ENCODE measurements around the gene HSP90AB1.
"Not testable (repeated sequence)": the region's sequence is repeated elsewhere in the genome, so short reads cannot be mapped to it uniquely, and the experiment has no call there.

The HSP90AB1 gene

DNA sequence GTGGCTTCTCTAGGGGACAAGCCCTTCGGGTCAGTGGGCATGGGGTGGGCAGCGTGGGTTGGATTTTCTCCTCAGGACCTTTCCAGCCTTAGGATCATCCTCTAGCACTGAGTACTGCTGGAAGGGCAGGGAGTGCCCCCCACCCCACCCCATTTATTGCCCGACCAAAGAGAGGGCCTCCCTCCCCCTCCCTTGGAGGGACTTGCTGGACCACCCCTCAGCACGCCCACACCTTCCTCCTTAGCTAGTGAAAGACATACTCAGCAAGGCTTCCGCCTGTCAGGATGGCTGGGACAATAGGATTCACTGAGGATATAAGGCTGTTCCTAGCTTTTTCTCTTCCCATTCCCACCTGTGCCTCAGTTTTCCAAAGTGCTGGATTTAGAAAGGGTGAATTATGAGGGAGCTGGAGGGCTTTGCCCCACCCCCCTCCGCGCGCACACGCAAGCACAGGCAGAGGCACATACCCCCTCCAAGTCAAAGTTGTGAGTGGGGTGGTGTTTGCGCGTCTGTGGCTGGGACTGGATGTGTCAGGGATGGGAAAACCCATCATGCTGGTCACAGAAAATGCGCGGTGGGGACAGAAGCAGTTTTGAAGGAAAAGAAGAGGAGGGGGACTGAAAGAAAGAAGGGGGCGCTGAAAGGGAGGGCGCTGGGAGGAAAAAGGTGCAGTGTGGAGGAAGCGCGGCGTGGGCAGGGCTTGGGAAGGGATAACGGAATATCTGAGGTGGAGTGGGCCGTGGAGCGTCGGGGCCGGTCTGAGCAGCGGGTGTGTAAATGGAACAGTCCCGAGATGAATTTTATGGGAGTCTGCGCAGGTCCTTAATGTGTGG lies 24.2 kb upstream of the HSP90AB1 start:
- DNase-seq (ENCODE audit: low read depth): no peak

DNA sequence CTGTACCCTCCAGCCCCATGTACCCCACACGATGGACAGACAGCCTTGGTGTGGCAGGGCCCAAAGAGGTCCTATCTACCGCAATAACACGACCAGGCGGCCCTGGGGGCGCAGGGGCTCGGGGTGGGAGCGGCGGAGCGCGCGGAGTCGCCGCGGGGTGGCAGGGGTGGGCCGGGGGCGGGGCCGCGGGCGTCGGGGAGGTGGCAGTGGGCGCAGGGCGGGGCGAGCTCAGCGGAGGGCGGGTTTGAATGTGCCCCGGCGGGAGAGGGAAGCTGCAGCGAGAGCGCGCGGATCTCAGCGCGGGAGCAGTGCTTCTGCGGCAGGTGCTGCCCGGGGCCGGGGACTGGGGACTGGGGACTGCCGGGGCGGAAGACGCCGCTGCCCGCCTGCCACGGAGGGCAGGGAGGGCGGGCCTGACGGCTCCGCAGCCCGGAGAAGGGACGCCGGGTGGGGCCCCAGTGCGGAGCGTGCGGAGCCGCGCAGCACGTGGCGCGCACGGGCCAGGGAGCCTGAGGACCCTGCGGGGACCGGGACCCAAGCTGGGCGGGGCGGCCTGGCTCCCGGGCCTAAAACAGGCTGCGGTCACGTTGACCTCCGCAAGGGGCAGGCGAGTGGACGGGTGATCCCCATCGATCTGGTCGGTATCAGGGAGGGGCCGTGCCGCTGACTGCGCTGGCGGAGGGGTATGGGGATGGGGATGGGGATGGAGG lies 23.4 kb upstream of the HSP90AB1 start, which contains the start of gene SLC29A1:
Gene SLC29A1, plus strand, starts transcription at position 277 of the 710 bp plus-strand sequence. CDS start 3,719 bp downstream, outside the sequence.
- peak; percentile 15 for DNase-seq (ENCODE audit: low read depth)

DNA sequence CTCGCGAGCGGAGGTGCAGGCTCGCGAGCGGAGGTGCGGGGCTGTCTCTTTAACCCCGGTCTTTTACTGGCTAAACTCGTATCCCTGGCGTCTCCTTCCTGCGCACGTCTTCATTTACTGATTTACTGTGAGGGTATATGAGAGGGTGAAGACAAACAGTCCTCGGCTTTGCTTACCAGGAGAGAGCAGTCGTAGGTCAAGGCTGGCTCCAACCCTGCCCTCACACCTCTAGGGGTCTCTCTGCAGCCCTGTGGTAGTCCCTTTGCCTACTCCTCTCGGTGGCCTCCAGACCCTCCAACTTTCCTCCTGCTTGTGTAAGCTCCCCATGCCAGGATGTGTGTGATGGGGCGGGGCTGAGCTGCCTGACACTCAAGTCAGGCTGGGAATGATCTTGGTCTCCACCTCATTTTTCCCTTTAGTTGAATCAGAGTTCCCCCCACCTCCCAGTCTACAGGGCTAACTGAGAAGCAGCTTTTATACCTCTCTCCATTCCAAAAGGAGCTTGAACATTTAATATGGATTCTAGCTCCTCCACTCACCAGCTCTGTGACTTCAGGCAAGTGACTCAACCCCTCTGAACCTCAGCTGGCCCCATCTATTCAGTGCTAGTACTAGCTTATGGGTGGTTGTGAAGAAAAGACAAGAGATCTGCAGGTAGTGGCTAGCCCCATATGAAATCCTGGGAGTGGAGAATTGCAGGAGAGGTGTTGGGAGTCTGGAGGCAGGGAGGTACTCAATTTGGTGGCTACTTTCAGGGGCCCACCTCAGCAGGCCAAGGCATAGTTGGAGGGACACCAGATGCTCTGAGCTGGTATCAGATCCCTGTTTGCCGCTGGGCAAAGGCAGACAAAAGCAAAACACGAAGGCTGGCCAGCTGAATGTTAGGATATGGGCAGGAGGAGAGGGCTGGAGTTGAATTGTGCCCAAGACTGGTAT lies 22.6 kb upstream of the HSP90AB1 start:
- DNase-seq (ENCODE audit: low read depth): peak; percentile 11

DNA sequence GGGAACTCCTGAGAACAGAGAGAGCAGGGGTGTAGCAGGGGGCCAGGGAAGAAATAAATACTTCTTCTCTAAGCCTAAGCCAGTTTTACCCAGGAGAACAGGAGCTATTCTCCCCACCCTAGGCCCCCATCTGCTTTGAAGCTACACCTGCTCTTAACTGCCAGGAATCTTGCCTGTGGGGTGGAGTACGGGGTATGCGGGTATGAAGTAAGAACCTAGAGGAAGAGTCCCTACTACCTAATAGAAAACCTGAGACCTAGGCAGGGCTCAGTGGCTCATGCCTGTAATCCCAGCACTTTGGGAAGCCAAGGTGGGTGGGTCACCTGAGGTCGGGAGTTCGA lies 22.0 kb upstream of the HSP90AB1 start:
- no peak for DNase-seq (ENCODE audit: low read depth)

DNA sequence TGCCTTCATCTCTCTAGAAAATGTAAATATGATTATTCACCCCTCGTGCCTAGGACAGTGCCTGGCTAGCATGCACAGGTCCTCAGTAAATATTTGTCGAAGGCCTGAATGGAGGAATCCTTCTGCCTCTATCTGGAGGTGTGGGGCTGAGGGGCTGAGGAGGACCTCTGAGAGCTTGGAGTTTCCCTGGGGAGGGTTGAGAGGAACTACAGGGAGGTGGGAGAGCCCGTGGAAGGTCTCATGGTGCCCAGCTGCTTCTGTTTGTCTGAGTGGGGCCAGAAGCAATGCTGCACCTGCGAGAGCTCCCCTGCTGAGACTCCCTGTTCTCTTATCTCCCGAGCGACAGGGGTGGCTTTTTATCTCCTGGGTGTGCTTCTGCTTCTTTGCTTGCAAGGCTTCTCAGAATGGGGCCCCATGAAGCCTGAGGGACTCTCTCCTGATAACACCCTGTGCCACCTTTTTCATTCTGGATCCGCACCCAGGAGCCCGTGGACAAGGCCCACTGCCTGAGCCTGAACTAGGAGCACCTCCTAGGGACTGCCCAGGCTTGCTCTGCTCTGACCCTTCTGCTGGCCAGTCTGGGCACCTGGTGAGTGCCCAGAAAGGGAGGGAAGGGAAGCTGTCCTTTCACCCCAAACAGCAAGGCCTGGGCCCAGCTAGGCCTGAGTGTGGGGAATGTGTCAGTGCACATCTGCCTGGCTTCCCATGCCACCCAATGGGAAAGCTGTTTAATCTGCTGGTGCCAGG lies 21.1 kb upstream of the HSP90AB1 start:
- DNase-seq (ENCODE audit: low read depth): no peak

DNA sequence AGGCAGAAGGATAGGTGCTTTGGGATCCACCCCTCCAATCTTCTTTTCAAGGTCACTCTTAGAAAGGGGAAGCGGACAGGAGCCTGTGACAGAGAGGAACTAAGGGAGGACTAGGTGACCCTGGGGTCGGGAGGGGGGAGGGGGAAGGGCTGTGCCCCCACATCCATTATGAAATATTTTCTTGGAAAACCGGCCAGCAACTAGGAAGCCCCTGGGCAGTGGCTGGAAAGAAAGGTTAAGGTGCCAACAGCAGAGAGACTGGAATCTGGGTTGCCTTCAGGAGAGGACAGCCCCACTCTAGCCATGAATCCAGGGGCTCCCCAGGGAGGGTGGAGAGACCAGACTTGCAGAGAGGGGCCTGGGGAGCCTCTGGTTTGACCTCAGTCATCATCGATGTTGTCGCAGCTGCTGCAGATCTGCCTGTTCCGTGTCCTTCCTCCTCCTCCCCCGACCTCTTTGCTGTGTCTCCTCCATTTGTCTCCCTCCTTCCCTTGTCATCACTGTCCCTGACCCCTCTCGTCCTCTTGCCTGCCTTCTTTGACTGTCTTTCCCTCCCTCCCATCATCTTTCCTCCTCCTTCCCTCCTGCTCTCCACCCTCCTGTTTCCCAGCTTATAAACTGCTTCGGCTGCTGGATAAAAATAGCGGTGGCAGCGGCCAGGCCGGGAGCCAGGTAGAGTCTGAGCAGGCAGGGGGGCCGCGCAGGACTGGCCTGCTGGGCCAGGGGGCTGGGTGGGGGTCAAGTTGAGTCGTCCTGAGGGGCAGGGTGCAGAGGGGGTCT lies 20.3 kb upstream of the HSP90AB1 start:
- DNase-seq (ENCODE audit: low read depth): no peak

DNA sequence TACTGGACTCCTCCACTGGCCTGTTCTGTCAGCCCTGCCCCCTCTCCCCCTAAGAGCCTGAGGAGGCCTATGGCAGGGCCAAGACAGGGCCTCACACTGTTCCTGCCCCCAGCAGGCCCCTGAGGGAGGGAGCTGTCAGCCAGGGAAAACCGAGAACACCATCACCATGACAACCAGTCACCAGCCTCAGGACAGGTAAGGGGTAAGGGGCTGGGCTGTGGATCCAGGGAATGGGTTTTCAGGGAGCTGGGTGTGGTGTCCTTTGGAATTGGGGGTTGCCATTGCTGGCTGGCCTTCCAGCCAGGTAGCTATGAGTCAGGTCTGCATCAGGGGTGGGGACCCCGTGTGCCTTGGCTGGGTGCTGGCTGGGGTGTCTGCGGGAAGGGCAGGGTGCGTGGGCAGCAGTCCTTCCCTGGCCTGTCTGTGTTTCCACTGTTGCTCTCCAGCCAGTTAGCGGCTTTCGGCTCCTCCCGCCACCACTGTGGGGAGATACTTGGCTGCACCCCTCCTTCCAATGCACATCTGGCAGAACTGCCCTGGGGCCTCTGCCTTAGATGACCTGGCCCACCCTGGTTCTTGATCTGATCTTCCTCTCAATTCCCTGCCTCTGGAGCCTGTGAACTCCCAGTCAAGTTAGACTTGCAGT lies 19.6 kb upstream of the HSP90AB1 start:
- no peak for DNase-seq (ENCODE audit: low read depth)

DNA sequence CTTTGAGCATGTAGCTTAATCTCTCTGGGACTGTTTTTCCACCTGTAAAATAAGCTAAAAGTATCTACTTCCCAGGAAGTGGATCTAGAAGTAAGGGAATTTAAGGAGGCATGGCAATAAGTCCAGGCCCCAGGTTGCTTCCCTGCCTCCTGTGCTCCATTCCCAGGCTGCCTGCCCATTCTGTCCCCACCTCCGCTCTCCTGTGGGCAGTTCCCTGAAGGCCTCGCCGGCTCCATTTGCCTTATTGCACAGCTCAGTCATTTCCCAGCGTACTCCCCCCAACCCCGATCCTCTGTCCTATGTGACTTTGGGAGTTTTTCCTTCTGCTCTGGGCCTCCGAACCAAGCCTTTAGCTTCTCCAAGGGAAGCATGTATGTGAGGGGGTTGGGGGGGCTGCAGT lies 18.9 kb upstream of the HSP90AB1 start:
- DNase-seq (ENCODE audit: low read depth): no peak

DNA sequence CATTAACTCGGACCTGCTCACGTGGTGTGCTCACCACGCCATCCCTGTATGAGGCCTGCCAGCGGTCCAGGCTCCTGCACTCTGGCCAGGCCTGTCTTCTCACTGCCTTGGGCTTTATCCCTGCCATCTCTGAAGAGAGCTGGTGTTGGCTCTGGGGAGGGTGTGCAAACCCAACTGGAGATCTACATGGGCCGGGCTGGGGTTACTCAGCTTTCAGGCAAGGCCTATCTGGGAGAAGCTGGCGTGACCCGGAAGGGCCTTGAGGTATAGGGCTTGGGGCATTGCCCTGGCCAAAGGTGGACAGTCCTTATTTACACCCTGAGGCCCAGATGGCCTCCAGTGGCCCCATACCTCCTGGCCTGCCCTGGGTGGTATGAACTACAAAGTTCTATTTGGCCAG lies 18.5 kb upstream of the HSP90AB1 start:
- no peak for DNase-seq (ENCODE audit: low read depth)

DNA sequence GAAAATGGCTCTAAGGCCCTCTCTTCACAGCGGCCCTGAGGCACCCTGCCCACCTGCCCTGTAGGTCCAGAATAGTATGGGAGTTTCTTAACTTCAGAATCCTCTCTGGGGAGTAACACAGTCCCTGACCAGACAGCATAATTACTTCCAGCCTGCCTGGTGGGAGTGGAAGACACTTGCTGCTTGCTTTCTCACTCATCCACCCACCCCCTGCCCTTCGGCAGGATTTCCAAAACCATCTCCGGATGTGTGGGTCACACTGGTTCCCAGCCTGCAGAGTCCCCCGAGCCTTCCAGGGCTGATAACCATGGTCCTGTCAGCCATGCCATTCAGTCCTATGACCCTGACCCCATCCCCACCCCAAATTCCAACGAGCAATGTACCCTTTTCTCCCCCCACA lies 18.1 kb upstream of the HSP90AB1 start:
- DNase-seq (ENCODE audit: low read depth): no peak

DNA sequence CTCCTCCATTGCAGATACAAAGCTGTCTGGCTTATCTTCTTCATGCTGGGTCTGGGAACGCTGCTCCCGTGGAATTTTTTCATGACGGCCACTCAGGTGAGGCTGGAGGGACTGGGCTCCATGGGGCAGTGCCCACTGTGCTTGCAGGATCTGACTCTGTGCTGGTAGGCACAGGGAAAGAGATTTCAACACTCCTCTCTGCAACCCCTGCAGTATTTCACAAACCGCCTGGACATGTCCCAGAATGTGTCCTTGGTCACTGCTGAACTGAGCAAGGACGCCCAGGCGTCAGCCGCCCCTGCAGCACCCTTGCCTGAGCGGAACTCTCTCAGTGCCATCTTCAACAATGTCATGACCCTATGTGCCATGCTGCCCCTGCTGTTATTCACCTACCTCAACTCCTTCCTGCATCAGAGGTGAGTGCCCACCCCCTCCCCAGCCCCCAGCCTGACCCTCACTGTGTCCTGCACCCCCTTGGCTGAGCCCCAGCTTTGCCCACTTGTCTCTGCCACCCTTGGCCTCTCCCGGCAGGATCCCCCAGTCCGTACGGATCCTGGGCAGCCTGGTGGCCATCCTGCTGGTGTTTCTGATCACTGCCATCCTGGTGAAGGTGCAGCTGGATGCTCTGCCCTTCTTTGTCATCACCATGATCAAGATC lies 17.4 kb upstream of the HSP90AB1 start:
- DNase-seq (ENCODE audit: low read depth): no peak

DNA sequence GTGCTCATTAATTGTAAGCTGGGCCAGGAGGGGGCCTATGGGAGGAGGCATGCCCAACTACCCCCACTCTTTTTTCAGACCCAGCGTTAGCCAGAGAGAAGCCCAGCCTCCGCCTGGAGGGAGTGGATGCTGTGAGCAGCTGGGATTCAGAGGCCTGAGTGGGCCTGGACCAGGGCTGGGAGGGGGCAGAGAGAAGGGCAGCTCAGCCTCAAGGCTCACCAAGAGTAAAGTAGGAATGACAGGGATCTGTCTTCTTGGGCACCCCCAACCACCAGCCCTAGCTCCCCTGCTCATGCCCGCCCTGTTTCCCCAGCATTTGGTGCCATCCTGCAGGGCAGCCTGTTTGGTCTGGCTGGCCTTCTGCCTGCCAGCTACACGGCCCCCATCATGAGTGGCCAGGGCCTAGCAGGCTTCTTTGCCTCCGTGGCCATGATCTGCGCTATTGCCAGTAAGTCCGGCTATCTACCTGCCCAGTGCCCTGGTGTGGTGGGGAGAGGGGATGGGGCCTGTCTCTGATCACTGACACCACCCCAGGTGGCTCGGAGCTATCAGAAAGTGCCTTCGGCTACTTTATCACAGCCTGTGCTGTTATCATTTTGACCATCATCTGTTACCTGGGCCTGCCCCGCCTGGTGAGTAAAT lies 16.7 kb upstream of the HSP90AB1 start:
- DNase-seq (ENCODE audit: low read depth): no peak

DNA sequence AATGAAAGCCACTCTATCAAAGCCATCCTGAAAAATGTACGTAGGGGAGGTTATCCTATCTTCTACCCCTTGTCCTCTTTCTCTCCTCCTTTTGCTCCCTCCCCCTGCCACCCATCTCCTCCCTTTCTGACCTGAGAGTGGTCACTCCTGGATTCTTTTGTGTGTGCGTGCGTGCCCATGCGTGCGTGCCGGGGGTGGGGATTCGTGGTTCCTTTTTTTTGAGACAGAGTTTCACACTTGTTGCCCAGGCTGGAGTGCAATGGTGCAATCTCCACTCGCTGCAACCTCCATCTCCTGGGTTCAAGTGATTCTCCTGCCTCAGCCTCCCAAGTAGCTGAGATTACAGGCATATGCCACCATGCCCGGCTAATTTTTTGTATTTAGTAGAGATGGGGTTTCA lies 15.5 kb upstream of the HSP90AB1 start:
- not testable (repeated sequence) for DNase-seq (ENCODE audit: low read depth)

DNA sequence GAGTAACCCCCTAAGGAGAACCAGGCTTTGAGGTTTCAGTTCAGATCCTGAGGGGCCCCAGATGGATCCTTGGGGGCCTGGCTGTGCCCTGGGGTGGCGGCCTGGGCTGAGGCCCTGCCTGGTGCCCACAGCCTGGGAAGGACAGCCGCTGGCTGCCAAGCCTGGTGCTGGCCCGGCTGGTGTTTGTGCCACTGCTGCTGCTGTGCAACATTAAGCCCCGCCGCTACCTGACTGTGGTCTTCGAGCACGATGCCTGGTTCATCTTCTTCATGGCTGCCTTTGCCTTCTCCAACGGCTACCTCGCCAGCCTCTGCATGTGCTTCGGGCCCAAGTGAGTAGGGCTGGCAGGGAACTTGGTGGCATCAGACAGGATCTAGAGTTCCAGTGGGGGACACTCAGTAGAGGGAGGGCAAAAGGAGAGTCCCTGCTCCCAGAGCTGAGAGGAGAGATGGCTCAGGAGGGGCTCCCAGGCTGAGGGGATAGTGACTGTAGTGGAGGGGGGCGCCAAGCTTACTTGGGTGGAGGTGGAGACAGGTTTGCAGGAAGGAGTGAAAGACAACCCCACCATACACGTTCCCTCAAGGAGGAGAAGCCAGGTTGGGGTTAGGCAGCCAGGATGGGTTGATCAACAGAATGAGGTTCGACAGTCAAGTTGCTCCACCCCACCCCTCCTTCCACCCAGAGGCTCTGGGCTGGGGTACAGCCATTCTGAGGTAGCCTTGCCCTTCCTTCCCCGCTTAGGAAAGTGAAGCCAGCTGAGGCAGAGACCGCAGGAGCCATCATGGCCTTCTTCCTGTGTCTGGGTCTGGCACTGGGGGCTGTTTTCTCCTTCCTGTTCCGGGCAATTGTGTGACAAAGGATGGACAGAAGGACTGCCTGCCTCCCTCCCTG lies 14.0 kb upstream of the HSP90AB1 start:
- DNase-seq (ENCODE audit: low read depth): no peak

DNA sequence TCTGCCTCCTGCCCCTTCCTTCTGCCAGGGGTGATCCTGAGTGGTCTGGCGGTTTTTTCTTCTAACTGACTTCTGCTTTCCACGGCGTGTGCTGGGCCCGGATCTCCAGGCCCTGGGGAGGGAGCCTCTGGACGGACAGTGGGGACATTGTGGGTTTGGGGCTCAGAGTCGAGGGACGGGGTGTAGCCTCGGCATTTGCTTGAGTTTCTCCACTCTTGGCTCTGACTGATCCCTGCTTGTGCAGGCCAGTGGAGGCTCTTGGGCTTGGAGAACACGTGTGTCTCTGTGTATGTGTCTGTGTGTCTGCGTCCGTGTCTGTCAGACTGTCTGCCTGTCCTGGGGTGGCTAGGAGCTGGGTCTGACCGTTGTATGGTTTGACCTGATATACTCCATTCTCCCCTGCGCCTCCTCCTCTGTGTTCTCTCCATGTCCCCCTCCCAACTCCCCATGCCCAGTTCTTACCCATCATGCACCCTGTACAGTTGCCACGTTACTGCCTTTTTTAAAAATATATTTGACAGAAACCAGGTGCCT lies 13.3 kb upstream of the HSP90AB1 start:
- no peak for DNase-seq (ENCODE audit: low read depth)

DNA sequence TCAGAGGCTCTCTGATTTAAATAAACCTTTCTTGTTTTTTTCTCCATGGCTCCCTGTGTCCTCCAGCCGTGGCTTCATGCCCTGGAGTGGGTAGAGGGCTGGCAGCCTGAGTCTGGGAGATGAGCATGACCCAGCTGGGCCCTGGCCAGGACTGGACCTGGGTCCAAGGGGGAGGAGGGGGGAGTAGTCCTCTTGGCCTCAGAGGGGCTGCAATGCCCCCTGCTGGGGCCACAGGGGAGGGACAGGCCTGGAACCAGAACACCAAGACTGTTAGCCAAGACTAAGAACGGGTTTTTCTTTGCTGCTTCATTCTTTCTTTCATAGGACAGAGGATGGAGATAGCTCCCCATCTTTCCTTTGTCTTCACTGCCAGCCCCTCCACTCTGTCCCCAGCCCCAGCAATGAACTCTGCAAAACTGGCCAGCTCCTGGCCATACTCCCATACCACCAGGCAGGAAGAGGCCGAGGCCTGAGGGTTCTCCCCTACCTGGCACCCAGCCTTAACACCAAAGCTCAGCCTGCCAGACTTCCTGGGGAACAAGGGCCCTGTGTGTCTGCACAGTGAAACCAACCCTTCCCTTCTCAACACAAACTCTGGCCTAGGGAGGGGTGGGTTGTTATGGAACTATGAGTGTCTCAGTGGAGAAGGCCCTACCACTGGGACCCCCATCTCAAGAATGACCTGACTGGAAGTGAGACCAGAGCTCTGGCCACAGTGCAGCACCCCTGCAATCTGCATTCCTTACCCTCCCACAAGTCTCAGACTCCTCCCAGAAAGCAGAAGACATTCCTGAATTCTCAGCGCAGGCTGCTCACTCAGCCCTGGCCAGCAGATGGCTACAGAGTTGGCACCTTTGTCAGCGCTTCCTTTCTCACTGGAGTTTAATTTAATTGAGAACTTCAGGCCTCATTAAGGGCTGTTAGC lies 12.5 kb upstream of the HSP90AB1 start:
- peak; percentile 86 for DNase-seq (ENCODE audit: low read depth)

DNA sequence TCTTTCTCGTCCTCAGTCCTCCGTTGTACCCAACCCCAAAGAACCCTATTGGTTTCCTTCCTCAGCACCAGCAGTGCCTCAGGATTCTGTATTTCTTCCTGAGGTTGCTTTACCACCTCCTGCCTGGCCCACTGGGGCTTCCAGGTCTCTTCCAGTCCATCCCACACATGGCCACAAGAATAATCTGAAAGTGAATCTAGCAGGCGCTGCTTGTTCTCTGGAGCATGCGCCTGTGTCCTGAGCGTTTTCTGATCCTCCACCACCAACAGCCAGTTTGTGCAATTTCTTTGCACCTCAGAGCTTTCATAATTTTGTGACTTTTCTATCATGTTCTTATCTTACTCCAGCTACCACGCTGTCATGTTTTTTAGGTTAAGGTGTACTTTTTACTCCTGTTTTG lies 11.6 kb upstream of the HSP90AB1 start:
- peak; percentile 42 for DNase-seq (ENCODE audit: low read depth)
